Stimulated activated CD8-positive, alpha-beta memory T cell treated with anti-CD3 and anti-CD28 coated beads, Interleukin-12 subunit alpha, Interleukin-12 subunit beta, amount 100 ng/mL, for 1 hour (primary cell): ENCODE measurements around the gene UBTF.
A peak's percentile ranks its signal among the peaks of the same experiment; 100 is the strongest.

Experiments
- DNase-seq: peaks from one replicate; pipeline ENCODE4 v3.0.0-alpha.2; 2020; ENCODE audit warnings: low read depth

Gene UBTF

DNA sequence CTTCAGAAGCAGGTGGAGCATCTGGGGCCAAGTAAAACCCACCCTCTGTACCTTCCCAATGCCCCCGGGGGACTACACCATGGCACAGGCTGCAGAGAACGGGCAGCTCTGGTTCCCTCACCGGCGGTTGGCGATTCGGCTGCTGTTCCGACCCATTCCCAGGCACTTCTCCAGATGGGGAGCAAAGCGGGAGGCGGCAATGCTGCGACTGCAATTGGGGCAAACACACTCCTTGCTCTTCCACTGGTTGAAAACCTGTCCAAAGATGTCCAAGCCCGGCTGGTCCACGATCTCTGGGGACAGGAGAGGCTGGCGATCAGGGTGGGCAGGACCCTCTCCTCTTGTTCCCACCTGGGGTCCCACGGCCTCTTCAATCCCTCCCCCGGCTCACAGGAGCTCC is 22.4 kb downstream of the UBTF start:
- no peak for DNase-seq

GRCh38 chr17:44193326-44194084 is 26.0 kb downstream of the UBTF start:
- no peak for DNase-seq

GRCh38 chr17:44192750-44193149 is 26.7 kb downstream of the UBTF start:
- DNase-seq, result no peak

GRCh38 chr17:44191941-44192496 is 27.5 kb downstream of the UBTF start:
- no peak for DNase-seq

DNA sequence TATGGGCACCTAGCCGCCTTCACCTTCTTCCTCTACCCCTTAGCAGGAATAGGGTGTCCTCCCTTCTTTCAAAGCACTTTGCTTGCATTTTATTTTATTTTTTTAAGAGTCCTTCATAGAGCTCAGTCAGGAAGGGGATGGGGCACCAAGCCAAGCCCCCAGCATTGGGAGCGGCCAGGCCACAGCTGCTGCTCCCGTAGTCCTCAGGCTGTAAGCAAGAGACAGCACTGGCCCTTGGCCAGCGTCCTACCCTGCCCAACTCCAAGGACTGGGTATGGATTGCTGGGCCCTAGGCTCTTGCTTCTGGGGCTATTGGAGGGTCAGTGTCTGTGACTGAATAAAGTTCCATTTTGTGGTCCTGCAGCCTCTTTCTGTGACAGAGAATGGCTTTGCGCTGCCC is 28.1 kb downstream of the UBTF start:
- no peak for DNase-seq

DNA sequence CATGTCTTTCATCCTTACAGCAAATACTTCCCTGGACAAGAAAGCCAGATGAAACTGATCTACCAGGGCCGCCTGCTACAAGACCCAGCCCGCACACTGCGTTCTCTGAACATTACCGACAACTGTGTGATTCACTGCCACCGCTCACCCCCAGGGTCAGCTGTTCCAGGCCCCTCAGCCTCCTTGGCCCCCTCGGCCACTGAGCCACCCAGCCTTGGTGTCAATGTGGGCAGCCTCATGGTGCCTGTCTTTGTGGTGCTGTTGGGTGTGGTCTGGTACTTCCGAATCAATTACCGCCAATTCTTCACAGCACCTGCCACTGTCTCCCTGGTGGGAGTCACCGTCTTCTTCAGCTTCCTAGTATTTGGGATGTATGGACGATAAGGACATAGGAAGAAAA is 29.0 kb downstream of the UBTF start:
- DNase-seq, result no peak

GRCh38 chr17:44188576-44189403 is 30.7 kb downstream of the UBTF start:
- DNase-seq, result no peak

DNA sequence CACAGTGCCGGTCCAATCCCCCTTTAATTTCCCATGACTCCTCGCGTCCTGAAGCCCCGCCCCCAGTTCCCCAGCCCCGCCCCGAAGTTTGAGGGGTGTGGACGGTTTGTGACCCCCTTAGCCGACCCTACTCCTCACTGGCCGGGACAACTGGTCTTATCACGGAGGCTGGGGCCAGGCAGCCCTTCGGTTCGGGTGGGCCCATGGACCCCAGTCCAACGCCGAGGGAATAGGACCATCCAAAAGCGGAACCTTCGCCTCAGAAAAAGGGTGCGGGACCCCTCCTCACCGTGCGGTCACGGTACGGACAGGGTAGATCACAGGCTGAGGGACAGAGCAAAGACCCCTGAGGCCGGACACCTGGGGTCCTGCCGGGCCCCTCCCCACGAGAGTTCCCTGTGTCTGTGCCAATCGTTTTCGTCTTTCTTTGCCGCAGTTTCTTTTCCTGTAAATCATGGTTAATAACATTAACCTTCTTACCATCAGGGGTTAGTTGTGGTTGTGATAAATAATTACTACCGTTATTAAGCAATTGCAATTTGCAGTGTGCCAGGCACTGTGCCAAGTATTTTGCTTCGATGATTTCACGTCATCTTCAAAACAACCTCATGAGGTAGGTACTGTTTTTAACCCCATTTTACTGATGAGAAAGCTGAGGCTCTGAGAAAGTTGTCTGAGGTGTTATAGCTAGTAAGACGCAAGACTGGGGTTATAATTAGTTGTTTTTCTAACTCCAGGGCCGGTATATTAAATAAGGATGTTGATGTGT is 32.2 kb downstream of the UBTF start:
- no peak for DNase-seq

DNA sequence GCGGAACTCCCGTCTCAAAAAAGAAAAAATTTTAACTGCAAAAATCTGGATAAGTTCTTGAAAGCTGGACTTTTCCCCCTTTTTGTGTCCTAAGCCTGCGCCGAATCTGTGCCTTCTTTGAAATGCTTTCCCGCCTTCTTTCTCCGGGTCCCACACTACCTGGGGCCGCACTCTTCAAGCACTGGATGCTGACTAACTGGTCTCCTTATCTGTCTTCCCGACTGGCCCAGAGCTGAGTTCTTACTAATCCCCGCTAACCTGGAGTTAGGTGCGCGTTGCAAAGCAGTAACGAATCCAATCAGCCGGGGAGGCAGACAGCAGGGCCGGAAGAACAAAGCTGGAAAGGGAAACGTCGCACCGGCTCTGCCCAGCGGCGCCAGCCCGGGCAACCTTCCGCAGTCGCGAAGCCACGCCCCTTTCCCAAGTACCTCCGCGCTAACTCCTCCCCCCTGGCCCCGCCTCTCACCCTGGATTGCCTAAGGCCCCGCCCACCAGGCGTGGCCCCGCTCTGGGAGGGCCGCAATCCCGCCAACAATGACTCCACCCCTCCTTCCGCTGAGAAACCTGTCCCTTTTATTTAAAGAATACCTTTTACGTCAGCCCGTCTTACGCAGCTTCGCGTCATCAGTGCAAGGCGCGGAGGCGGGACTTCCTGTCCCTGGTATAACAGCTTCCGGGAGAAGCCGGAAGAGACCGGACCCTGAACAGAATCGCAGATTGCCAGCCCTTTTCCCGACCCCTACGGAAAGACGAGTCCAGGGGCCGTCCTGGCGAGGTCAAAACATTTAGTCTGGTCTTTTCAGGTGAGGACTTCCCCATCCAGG is 33.0 kb downstream of the UBTF start, which contains the start of gene TMUB2:
TSS of gene TMUB2 (plus strand) at position 666 of the 824 bp plus-strand sequence. CDS start 737 bp downstream, outside the sequence.
- peak; percentile 99 for DNase-seq

DNA sequence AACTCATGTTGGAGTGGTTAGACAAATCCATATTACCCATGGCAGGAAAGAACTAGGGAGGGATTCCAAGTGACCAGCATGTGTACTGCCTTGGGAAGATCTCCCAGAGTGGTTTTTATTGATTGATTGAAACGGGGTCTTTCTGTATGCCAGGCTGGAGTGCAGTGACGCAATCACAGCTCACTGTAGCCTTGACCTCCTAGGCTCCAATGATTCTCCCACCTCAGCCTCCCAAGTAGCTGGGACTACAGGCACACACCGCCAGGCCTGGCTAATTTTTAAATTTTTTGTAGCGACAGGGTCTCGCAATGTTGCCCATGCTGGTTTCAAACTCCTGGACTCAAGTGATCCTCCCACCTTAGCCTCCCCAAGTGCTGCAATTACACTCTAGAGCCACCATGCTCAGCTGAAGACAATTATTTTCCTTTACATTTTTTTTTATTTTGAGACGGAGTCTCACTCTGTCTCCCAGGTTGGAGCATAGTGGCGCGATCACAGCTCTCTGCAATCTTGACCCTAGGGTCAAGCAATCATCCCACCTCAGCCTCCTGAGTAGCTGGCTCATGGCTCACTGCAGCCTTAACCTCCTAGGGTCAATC is 35.2 kb downstream of the UBTF start:
- no peak for DNase-seq

DNA sequence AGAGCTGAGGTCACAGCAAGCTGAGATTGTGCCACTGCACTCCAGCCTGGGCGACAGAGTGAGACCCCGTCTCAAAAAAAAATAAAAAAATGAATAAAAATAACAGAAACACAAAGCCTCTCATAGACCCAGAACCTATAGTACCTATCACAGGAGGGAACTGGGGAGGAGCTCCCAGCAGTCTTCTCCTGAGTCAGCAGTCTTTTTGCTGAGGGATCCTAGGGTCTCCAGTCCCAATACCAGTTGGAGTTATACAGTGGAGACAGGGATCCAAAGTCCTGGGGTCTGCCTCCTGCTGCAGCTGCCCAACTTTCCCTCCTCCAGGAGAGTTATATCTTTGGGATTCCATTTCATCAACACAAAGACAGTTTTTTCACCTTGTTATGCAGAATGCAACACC is 36.5 kb downstream of the UBTF start:
- no peak for DNase-seq

DNA sequence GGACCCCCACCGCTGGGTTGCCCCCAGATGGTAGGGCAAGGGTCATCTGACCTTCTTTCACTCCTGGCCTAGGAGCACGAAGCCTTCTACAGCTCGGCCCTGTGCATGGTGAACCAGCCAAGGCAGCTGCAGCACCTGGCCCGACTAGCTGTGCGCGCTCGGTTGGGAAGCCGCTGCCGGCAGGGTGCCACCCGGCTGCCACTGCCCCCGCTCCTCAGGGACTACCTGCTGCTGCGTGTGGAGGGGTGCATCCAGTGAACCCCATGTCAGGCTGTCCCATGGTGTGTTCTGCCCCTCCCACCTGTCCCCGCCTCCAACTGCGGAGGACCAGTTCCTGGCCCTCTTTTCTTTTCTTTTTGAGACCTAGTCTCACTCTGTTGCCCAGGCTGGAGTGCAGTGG is 41.3 kb downstream of the UBTF start:
- no peak for DNase-seq

DNA sequence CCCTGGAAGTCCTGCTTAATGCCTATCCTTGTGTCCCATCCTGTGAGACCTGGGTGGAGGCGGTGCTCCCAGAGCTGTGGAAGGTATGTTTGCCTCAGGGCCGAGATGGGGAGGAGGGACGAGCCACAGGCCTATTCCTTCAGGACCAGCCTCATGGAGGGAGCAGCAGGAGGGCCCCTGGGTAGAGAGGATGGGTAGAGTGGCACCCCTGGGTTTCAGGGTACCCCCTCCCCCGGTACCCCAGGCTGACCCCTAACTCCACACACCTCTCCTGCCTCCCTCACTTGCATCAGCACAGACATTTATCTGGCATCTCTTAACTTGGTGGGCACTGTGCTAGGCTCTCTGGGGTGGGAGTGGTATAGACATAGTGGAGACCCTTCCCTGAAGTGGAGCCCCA is 41.8 kb downstream of the UBTF start:
- no peak for DNase-seq

GRCh38 chr17:44176671-44177501 is 42.6 kb downstream of the UBTF start:
- DNase-seq, result no peak

DNA sequence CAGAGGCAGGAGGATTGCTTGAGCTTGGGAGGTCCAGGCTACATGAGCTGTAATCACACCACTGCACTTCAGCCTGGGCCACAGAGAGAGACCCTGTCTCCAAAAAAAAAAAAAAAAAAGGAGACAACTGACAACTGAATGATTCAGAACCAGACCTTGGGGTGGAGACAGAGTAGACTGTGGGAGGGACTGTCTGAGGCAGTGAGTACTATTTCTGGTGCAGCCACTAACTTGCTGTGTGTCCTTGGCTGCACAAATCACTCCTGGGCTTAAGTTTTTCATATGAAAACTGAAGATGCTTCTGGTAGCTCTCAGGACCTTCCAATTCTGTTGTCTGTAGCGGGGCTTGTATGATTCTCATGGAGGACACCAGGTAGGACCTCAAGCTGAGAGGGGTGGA is 43.2 kb downstream of the UBTF start:
- no peak for DNase-seq

GRCh38 chr17:44174427-44174826 is 45.0 kb downstream of the UBTF start:
- no peak for DNase-seq

- no peak for DNase-seq
Measured at GRCh38 chr17:44171931-44172455, 47.5 kb downstream of the UBTF start.

DNA sequence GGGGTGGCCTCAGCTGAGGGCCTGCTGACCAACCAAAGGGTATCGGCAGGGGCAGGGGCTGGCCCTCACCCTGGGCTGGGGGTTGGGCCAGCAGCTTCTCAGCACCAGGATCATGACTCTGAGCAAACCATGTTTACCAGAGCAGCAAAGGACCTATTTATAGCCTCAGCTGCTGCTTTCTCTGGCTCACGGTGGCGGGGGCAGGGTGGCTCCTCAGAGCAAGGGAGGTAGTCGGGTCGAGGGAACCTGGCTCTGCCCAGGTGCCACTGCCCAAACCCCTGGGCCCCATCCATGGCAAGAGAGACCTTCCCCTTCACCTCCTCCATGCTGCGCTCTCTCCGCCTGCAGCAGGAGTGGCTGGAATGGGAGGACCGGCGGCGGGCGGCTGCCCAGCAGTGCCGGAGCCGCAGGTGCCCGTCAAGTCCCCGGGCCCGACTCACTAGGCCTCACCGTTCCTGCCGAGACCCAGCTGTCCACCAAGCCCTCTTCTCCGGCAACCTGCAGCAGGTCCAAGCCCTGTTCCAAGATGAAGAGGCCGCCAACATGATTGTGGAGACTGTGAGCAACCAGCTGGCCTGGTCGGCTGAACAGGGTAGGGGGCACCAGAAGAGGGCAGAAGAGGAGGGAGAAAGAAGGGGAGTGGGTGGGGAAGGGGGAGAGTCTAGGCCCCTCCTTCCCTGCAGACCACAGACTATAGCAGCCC is 48.8 kb downstream of the UBTF start, which contains the start of gene ASB16:
TSS of gene ASB16 (plus strand) at position 206 of the 703 bp plus-strand sequence. CDS start at position 292, 86 bp downstream.
- no peak for DNase-seq

GRCh38 chr17:44170135-44170498 is 49.4 kb downstream of the UBTF start:
- DNase-seq, result no peak
